Muscle layer of colon (tissue), 2 donors: ENCODE data around the gene OCA2.

Source experiments
- H3K27ac ChIP-seq: one replicate; pipeline ENCODE4 v1.7.0; 2013; ENCODE audit warnings: low read depth, mild to moderate bottlenecking, low read length, moderate library complexity
- H3K27me3 ChIP-seq, 2 donors: one replicate each; pipeline ENCODE4 v1.7.0; 2013; ENCODE audit warnings: low read length in 2 of 2, mild to moderate bottlenecking in 2 of 2; ENCODE audit not compliant: insufficient read depth in 2 of 2, control insufficient read depth in 1 of 2
- H3K36me3 ChIP-seq: one replicate; pipeline ENCODE4 v1.7.0; 2013; ENCODE audit warnings: mild to moderate bottlenecking, low read length; ENCODE audit not compliant: insufficient read depth
- H3K4me1 ChIP-seq: one replicate; pipeline ENCODE4 v1.7.0; 2013; ENCODE audit warnings: mild to moderate bottlenecking, low read length; ENCODE audit not compliant: insufficient read depth
- H3K4me3 ChIP-seq, 2 donors: one replicate each; pipeline ENCODE4 v1.7.0; 2013; ENCODE audit warnings: low read length in 2 of 2, low read depth in 1 of 2, mild to moderate bottlenecking in 1 of 2, moderate library complexity in 1 of 2
- H3K9ac ChIP-seq: one replicate; pipeline ENCODE4 v1.7.0; 2013; ENCODE audit warnings: low read length
- H3K9me3 ChIP-seq: one replicate; pipeline ENCODE4 v1.7.0; 2013; ENCODE audit warnings: mild to moderate bottlenecking, low read length
- donor health status: abdominal sarcoma.
- donor health status: Adenocarcinoma of cecum.

The OCA2 gene

GRCh38 chr15:28026221-28026620 is 72.9 kb downstream of the OCA2 start:
- Histone ChIP-seq H3K9ac (no peak overlapping the region), H3K27me3 (no peaks in the 10 kb centered on the region), H3K4me1 (no peaks in the 10 kb centered on the region), H3K36me3 (no peaks in the 10 kb centered on the region), H3K9me3 (no peaks in the 10 kb centered on the region), H3K4me3 (no peak overlapping the region), H3K27ac (no peak overlapping the region)

- H3K27ac ChIP-seq, result no peak overlapping the region
- no peaks in the 10 kb centered on the region for H3K9me3 ChIP-seq
Observed at GRCh38 chr15:28025413-28025812, 73.7 kb downstream of the OCA2 start.

GRCh38 chr15:28024889-28025250 is 74.2 kb downstream of the OCA2 start:
- Histone ChIP-seq H3K27ac (no peak overlapping the region), H3K36me3 (no peaks in the 10 kb centered on the region), H3K9me3 (no peaks in the 10 kb centered on the region), H3K9ac (no peak overlapping the region), H3K4me3 (no peak overlapping the region), H3K4me1 (no peaks in the 10 kb centered on the region), H3K27me3 (no peaks in the 10 kb centered on the region)

More at GRCh38 chr15:28025413-28025812, 73.7 kb downstream of the OCA2 start:
- Histone ChIP-seq H3K27me3 (no peaks in the 10 kb centered on the region), H3K36me3 (no peaks in the 10 kb centered on the region), H3K4me1 (no peaks in the 10 kb centered on the region), H3K4me3 (no peak overlapping the region), H3K9ac (no peak overlapping the region)

- no peak overlapping the region for H3K4me3 ChIP-seq
- no peaks in the 10 kb centered on the region for H3K9me3 ChIP-seq
- H3K4me1 ChIP-seq, result no peaks in the 10 kb centered on the region
- H3K36me3 ChIP-seq, result no peaks in the 10 kb centered on the region
- H3K9ac ChIP-seq, result no peak overlapping the region
- no peaks in the 10 kb centered on the region for H3K27me3 ChIP-seq
- H3K27ac ChIP-seq, result no peak overlapping the region
Observed at GRCh38 chr15:28023933-28024888, 74.9 kb downstream of the OCA2 start.

GRCh38 chr15:28023422-28023821 is 75.7 kb downstream of the OCA2 start:
- H3K27me3 ChIP-seq, result no peaks in the 10 kb centered on the region
- H3K9me3 ChIP-seq, result no peaks in the 10 kb centered on the region
- H3K4me3 ChIP-seq, result no peak overlapping the region
- no peaks in the 10 kb centered on the region for H3K36me3 ChIP-seq
- no peak overlapping the region for H3K27ac ChIP-seq
- H3K9ac ChIP-seq, result no peak overlapping the region
- no peaks in the 10 kb centered on the region for H3K4me1 ChIP-seq

GRCh38 chr15:28022961-28023360 is 76.2 kb downstream of the OCA2 start:
- Histone ChIP-seq H3K27me3 (no peaks in the 10 kb centered on the region), H3K27ac (no peak overlapping the region), H3K36me3 (no peaks in the 10 kb centered on the region), H3K9me3 (no peaks in the 10 kb centered on the region), H3K4me3 (no peak overlapping the region), H3K4me1 (no peaks in the 10 kb centered on the region), H3K9ac (no peak overlapping the region)

- no peak overlapping the region for H3K27ac ChIP-seq
- H3K27me3 ChIP-seq, result no peaks in the 10 kb centered on the region
- no peak overlapping the region for H3K9ac ChIP-seq
- H3K36me3 ChIP-seq, result no peaks in the 10 kb centered on the region
- no peaks in the 10 kb centered on the region for H3K9me3 ChIP-seq
- H3K4me1 ChIP-seq, result no peaks in the 10 kb centered on the region
- no peak overlapping the region for H3K4me3 ChIP-seq
Observed at GRCh38 chr15:28022181-28022580, 76.9 kb downstream of the OCA2 start.

- Histone ChIP-seq H3K36me3 (no peaks in the 10 kb centered on the region), H3K9me3 (no peaks in the 10 kb centered on the region), H3K4me1 (no peaks in the 10 kb centered on the region), H3K27ac (no peak overlapping the region), H3K4me3 (no peak overlapping the region), H3K27me3 (no peaks in the 10 kb centered on the region), H3K9ac (no peak overlapping the region)
Observed at GRCh38 chr15:28021281-28022039, 77.7 kb downstream of the OCA2 start.

GRCh38 chr15:28020644-28021043 is 78.5 kb downstream of the OCA2 start:
- H3K9me3 ChIP-seq, result no peaks in the 10 kb centered on the region
- no peak overlapping the region for H3K9ac ChIP-seq
- H3K4me3 ChIP-seq, result no peak overlapping the region
- H3K4me1 ChIP-seq, result no peaks in the 10 kb centered on the region
- H3K36me3 ChIP-seq, result no peaks in the 10 kb centered on the region
- H3K27me3 ChIP-seq, result no peaks in the 10 kb centered on the region
- no peak overlapping the region for H3K27ac ChIP-seq

GRCh38 chr15:28019594-28020309 is 79.4 kb downstream of the OCA2 start:
- Histone ChIP-seq H3K27ac (no peak overlapping the region), H3K4me1 (no peaks in the 10 kb centered on the region), H3K27me3 (no peaks in the 10 kb centered on the region), H3K9ac (no peak overlapping the region), H3K4me3 (no peak overlapping the region), H3K9me3 (no peaks in the 10 kb centered on the region), H3K36me3 (no peaks in the 10 kb centered on the region)

- no peaks in the 10 kb centered on the region for H3K27me3 ChIP-seq
Observed at GRCh38 chr15:28018291-28019044, 80.6 kb downstream of the OCA2 start.

More at GRCh38 chr15:28018291-28019044, 80.6 kb downstream of the OCA2 start:
- Histone ChIP-seq H3K36me3 (no peaks in the 10 kb centered on the region), H3K4me1 (no peaks in the 10 kb centered on the region), H3K9me3 (no peaks in the 10 kb centered on the region), H3K9ac (no peak overlapping the region), H3K27ac (no peak overlapping the region), H3K4me3 (no peak overlapping the region)
